Neutrophil (primary cell): ENCODE data around the gene MAPT.

Experiments
- H3K27ac ChIP-seq: fragments of 200-600 bp; sonication (generic); 2 replicates; pipeline ENCODE4 v1.5.1; 2016; ENCODE audit warnings: mild to moderate bottlenecking, moderate library complexity
- H3K27me3 ChIP-seq: fragments of 200-600 bp; sonication (generic); 2 replicates; pipeline ENCODE4 v1.6.0; 2016; ENCODE audit warnings: mild to moderate bottlenecking
- H3K36me3 ChIP-seq: fragments of 200-600 bp; sonication (generic); 2 replicates; pipeline ENCODE4 v1.5.1; 2017
- H3K4me1 ChIP-seq, 2 experiments: fragments of 200-600 bp in 1 of 2; sonication (generic) in 1 of 2; 1 replicate in 1 of 2; 2 replicates in 1 of 2; pipeline versions ENCODE4 v1.5.1 to v1.6.1; 2013 to 2016; ENCODE audit warnings: low read depth in 1 of 2, low read length in 1 of 2, mild to moderate bottlenecking in 1 of 2, moderate library complexity in 1 of 2; ENCODE audit not compliant: control insufficient read depth in 1 of 2, insufficient read depth in 1 of 2
- H3K4me3 ChIP-seq, 2 experiments: fragments of 200-600 bp in 1 of 2; sonication (generic) in 1 of 2; 1 replicate in 1 of 2; 2 replicates in 1 of 2; pipeline ENCODE4 v1.5.1; 2013 to 2016; ENCODE audit warnings: low read depth in 1 of 2, low read length in 1 of 2, mild to moderate bottlenecking in 1 of 2, moderate library complexity in 1 of 2
- H3K9me3 ChIP-seq: fragments of 200-600 bp; sonication (generic); 2 replicates; pipeline ENCODE4 v1.5.1; 2016
- CTCF ChIP-seq: fragments of 200-600 bp; sonication (generic); IDR thresholded peaks from 2 replicates; pipeline ENCODE4 v1.5.1; 2016; ENCODE audit warnings: antibody characterized with exemption

MAPT gene

GRCh38 chr17:45986056-45986455, 91.7 kb downstream of the MAPT start:
- no peak overlapping the region for H3K4me3 ChIP-seq
- H3K36me3 ChIP-seq, result no peaks in the 10 kb centered on the region
- H3K4me1 ChIP-seq, result no peaks in the 10 kb centered on the region
- no peaks in the 10 kb centered on the region for H3K27me3 ChIP-seq
- H3K9me3 ChIP-seq, result no peaks in the 10 kb centered on the region
- H3K27ac ChIP-seq, result no peak overlapping the region
- TF ChIP-seq CTCF, result no peak

- Histone ChIP-seq H3K4me3 (no peak overlapping the region), H3K36me3 (no peaks in the 10 kb centered on the region), H3K4me1 (no peaks in the 10 kb centered on the region), H3K9me3 (no peaks in the 10 kb centered on the region), H3K27ac (no peak overlapping the region), H3K27me3 (no peaks in the 10 kb centered on the region)
- no peak for TF ChIP-seq CTCF
Observed at GRCh38 chr17:45987706-45988105, 93.4 kb downstream of the MAPT start.

GRCh38 chr17:45989759-45990158, 95.4 kb downstream of the MAPT start:
- H3K27me3 ChIP-seq, result no peaks in the 10 kb centered on the region

GRCh38 chr17:45990886-45991285, 96.5 kb downstream of the MAPT start:
- no peaks in the 10 kb centered on the region for H3K4me1 ChIP-seq
- no peaks in the 10 kb centered on the region for H3K27me3 ChIP-seq
- H3K36me3 ChIP-seq, result no peaks in the 10 kb centered on the region
- no peak for TF ChIP-seq CTCF
- no peak overlapping the region for H3K4me3 ChIP-seq
- no peaks in the 10 kb centered on the region for H3K9me3 ChIP-seq
- no peak overlapping the region for H3K27ac ChIP-seq

More at GRCh38 chr17:45989759-45990158, 95.4 kb downstream of the MAPT start:
- Histone ChIP-seq H3K9me3 (no peaks in the 10 kb centered on the region), H3K27ac (no peak overlapping the region), H3K4me3 (no peak overlapping the region), H3K4me1 (no peaks in the 10 kb centered on the region), H3K36me3 (no peaks in the 10 kb centered on the region)
- no peak for TF ChIP-seq CTCF

GRCh38 chr17:45991341-45991740, 97.0 kb downstream of the MAPT start:
- H3K36me3 ChIP-seq, result no peaks in the 10 kb centered on the region
- no peaks in the 10 kb centered on the region for H3K9me3 ChIP-seq
- H3K27me3 ChIP-seq, result no peaks in the 10 kb centered on the region
- no peaks in the 10 kb centered on the region for H3K4me1 ChIP-seq
- no peak for TF ChIP-seq CTCF
- no peak overlapping the region for H3K4me3 ChIP-seq
- no peak overlapping the region for H3K27ac ChIP-seq

GRCh38 chr17:45992175-45992574, 97.8 kb downstream of the MAPT start:
- Histone ChIP-seq H3K36me3 (no peaks in the 10 kb centered on the region), H3K27ac (no peak overlapping the region), H3K27me3 (no peaks in the 10 kb centered on the region), H3K4me3 (no peak overlapping the region), H3K9me3 (no peaks in the 10 kb centered on the region), H3K4me1 (no peaks in the 10 kb centered on the region)
- no peak for TF ChIP-seq CTCF
